DND-41 (cell line): Measurements from ENCODE around the gene RASAL2.
A peak's percentile ranks its signal among the peaks of the same experiment; 100 is the strongest.

Experiments used
- ATAC-seq: fragments of 200-7000 bp; cut with Tn5 transposase; 3 replicates; pipeline ENCODE4 v1.9.1; 2021; ENCODE audit warnings: low read depth; ENCODE audit not compliant: insufficient read depth
- DNase-seq: peaks from one replicate; pipeline ENCODE4 v3.0.0-alpha.2; 2020
- H2AFZ ChIP-seq: 2 replicates; pipeline ENCODE4 v1.6.0; 2012; ENCODE audit warnings: low read depth, low read length
- H3K27ac ChIP-seq: 2 replicates; pipeline ENCODE4 v1.5.1; 2012; ENCODE audit warnings: low read length, inconsistent platforms
- H3K27me3 ChIP-seq: fragments of 200-600 bp; sonication (generic); 2 replicates; pipeline ENCODE4 v1.6.0; 2012; ENCODE audit warnings: low read length, mild to moderate bottlenecking, inconsistent platforms; ENCODE audit not compliant: insufficient read depth, poor library complexity
- H3K36me3 ChIP-seq: 2 replicates; pipeline ENCODE4 v1.5.1; 2012; ENCODE audit warnings: low read length, inconsistent platforms; ENCODE audit not compliant: insufficient read depth
- H3K4me1 ChIP-seq: 2 replicates; pipeline ENCODE4 v1.5.1; 2012; ENCODE audit warnings: mild to moderate bottlenecking, low read length; ENCODE audit not compliant: insufficient read depth
- H3K4me2 ChIP-seq: 2 replicates; pipeline ENCODE4 v1.6.0; 2012; ENCODE audit warnings: mild to moderate bottlenecking, moderate library complexity, low read length, inconsistent platforms; ENCODE audit not compliant: insufficient read depth
- H3K4me3 ChIP-seq, 2 experiments: fragments of 200-600 bp in 1 of 2; shearing (Covaris generic) in 1 of 2; 2 replicates each; pipeline ENCODE4 v1.5.1; 2012 to 2016; ENCODE audit warnings: inconsistent platforms in 2 of 2, low read length in 2 of 2, mild to moderate bottlenecking in 2 of 2, low read depth in 1 of 2, moderate library complexity in 1 of 2
- H3K79me2 ChIP-seq: 2 replicates; pipeline ENCODE4 v1.6.0; 2012; ENCODE audit warnings: low read length, inconsistent platforms; ENCODE audit not compliant: insufficient read depth
- H3K9ac ChIP-seq: 2 replicates; pipeline ENCODE4 v1.6.0; 2012; ENCODE audit warnings: low read depth, mild to moderate bottlenecking, inconsistent platforms, low read length, moderate library complexity
- H3K9me3 ChIP-seq: 2 replicates; pipeline ENCODE4 v1.5.1; 2012; ENCODE audit warnings: low read length, moderate library complexity, mild to moderate bottlenecking, inconsistent platforms; ENCODE audit not compliant: insufficient read depth, severe bottlenecking
- H4K20me1 ChIP-seq: 2 replicates; pipeline ENCODE4 v1.6.0; 2012; ENCODE audit warnings: low read length; ENCODE audit not compliant: insufficient read depth
- EZH2 ChIP-seq: IDR thresholded peaks from 3 replicates; pipeline ENCODE4 v1.6.1; 2012; ENCODE audit warnings: borderline replicate concordance, low read depth, mild to moderate bottlenecking, moderate library complexity, low read length, inconsistent platforms; ENCODE audit not compliant: severe bottlenecking
- TF ChIP-seq, protein P1 (sequence below): IDR thresholded peaks from 2 replicates; pipeline ENCODE4 v1.5.1; 2012; ENCODE audit warnings: borderline replicate concordance, low read length, moderate library complexity, mild to moderate bottlenecking; ENCODE audit not compliant: poor library complexity, severe bottlenecking; ENCODE audit errors: extremely low read depth

RASAL2 gene

DNA sequence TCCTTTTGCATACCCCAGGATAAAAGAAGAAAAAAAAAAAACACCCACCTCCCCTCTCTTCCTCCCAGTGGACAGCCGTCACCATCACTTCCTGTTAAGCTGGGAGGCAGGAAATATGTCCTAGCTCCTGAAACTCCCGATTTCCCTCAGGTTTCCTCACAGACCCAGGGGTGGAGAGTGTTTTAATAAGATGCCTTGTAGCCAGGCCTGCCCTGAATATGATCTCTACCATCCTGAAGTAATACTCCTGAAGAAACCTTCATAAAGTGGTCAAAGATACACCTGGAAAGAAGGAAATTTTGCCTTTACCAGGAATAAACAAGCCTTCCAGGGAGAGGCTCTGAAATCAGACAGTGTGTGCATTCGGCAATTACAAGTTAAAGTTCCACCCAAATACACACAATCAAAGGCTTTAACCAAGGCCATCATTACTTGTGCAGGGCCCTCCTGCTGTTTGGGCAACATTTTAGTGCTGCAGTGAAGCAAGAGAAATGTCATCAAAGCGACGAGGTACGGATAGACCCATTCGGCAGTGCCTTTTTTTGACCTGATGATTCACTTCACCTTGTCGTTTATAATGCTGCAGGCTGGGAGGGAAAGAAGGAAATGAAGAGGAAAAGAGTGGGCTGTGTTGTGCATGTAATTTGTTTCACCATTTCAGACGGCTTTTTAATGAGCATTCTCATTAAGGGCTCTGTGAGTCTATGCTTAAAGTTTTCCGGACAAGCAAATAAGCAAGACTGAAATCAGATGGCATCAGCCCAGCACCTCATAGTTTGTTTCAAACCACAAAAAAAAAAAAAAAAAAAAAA lies 41.0 kb upstream of the RASAL2 start:
- H2AFZ ChIP-seq = no peak overlapping the region
- no peaks in the 10 kb centered on the region for H3K4me1 ChIP-seq
- TF ChIP-seq EZH2 = no peak
- TF ChIP-seq, protein P1, sequence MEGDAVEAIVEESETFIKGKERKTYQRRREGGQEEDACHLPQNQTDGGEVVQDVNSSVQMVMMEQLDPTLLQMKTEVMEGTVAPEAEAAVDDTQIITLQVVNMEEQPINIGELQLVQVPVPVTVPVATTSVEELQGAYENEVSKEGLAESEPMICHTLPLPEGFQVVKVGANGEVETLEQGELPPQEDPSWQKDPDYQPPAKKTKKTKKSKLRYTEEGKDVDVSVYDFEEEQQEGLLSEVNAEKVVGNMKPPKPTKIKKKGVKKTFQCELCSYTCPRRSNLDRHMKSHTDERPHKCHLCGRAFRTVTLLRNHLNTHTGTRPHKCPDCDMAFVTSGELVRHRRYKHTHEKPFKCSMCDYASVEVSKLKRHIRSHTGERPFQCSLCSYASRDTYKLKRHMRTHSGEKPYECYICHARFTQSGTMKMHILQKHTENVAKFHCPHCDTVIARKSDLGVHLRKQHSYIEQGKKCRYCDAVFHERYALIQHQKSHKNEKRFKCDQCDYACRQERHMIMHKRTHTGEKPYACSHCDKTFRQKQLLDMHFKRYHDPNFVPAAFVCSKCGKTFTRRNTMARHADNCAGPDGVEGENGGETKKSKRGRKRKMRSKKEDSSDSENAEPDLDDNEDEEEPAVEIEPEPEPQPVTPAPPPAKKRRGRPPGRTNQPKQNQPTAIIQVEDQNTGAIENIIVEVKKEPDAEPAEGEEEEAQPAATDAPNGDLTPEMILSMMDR = no peak
- no peaks in the 10 kb centered on the region for H3K36me3 ChIP-seq
- DNase-seq (no peak), ATAC-seq (no peak)
- H3K27ac ChIP-seq = no peak overlapping the region
- H3K9me3 ChIP-seq = no peaks in the 10 kb centered on the region
- H3K4me3 ChIP-seq = no peak overlapping the region
- no peaks in the 10 kb centered on the region for H4K20me1 ChIP-seq
- no peak overlapping the region for H3K9ac ChIP-seq
- H3K79me2 ChIP-seq = no peaks in the 10 kb centered on the region
- no peak overlapping the region for H3K4me2 ChIP-seq
- H3K27me3 ChIP-seq = peaks cover 2% of the 10 kb centered on the region

DNA sequence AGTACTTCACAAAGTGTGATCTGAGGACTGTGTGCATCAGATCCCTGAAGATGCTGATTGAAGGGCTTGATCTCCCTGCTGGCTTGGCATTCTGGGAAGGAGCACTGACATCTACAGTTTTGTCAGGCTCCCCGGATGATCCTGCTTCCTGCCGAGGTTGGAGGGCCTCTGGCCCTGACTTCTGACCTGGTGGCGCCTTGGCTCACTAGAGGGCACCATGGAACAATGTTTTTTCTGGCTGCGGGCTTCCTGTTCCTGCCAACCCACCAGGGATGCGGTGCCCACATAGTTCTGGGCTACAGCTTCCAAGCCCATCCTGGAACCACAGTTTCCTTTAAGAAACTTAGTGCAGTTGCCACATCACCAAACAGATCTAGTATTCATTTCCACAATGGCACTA lies 38.8 kb upstream of the RASAL2 start:
- no peak overlapping the region for H3K4me2 ChIP-seq
- no peak overlapping the region for H2AFZ ChIP-seq
- peak; percentile 19 for DNase-seq
- H3K4me1 ChIP-seq = no peaks in the 10 kb centered on the region
- no peaks in the 10 kb centered on the region for H3K79me2 ChIP-seq
- ATAC-seq = peak; percentile 39; the same call in 1 of the 3 replicates
- H3K27me3 ChIP-seq = no peaks in the 10 kb centered on the region
- H3K36me3 ChIP-seq = no peaks in the 10 kb centered on the region
- H4K20me1 ChIP-seq = no peaks in the 10 kb centered on the region
- H3K9ac ChIP-seq = no peak overlapping the region
- H3K4me3 ChIP-seq = no peak overlapping the region
- no peaks in the 10 kb centered on the region for H3K9me3 ChIP-seq
- TF ChIP-seq EZH2 = no peak
- TF ChIP-seq, protein P1 = peak; percentile 48
- H3K27ac ChIP-seq = no peak overlapping the region

DNA sequence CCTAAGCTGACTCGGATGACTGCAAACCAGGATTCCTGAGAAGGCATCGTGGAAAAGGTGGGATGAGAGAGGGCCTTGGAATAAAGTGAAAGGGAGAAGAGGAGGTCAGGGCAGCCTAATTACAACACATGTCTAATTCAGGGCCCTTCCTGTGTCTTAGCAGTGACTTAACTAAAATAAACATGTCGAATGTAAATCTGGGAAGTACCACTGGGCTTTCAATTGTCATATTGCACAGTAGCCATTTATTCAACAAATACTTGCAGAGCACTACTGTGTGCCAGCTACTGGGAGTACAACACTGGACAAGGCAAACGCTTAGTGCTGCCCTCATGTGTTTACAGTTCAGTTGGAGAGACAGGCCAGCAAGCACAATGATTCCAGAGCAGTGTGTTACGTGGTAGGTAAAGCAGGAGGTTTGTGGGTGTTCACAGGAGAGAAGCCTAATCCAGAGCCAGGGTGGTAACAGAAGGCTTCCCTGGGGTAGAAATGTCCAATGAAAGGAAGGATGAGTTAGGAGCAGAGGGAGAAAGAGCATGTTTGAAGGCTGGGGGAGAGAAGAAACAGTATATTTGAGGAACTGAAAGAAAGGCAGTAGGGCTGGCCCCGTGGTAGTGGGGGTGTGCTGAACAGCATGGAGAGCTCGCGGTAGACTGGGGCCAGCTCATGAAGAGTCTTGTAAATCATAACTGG lies 38.0 kb upstream of the RASAL2 start:
- H3K4me2 ChIP-seq = no peak overlapping the region
- no peaks in the 10 kb centered on the region for H3K4me1 ChIP-seq
- H3K27ac ChIP-seq = no peak overlapping the region
- no peak for DNase-seq
- no peaks in the 10 kb centered on the region for H4K20me1 ChIP-seq
- H2AFZ ChIP-seq = no peak overlapping the region
- H3K36me3 ChIP-seq = no peaks in the 10 kb centered on the region
- H3K4me3 ChIP-seq = no peak overlapping the region
- TF ChIP-seq EZH2 = no peak
- TF ChIP-seq, protein P1 = no peak
- no peaks in the 10 kb centered on the region for H3K9me3 ChIP-seq
- no peak for ATAC-seq
- no peaks in the 10 kb centered on the region for H3K79me2 ChIP-seq
- no peaks in the 10 kb centered on the region for H3K27me3 ChIP-seq
- no peak overlapping the region for H3K9ac ChIP-seq
